Measurements from ENCODE around the gene RAB38.

Gene RAB38

DNA sequence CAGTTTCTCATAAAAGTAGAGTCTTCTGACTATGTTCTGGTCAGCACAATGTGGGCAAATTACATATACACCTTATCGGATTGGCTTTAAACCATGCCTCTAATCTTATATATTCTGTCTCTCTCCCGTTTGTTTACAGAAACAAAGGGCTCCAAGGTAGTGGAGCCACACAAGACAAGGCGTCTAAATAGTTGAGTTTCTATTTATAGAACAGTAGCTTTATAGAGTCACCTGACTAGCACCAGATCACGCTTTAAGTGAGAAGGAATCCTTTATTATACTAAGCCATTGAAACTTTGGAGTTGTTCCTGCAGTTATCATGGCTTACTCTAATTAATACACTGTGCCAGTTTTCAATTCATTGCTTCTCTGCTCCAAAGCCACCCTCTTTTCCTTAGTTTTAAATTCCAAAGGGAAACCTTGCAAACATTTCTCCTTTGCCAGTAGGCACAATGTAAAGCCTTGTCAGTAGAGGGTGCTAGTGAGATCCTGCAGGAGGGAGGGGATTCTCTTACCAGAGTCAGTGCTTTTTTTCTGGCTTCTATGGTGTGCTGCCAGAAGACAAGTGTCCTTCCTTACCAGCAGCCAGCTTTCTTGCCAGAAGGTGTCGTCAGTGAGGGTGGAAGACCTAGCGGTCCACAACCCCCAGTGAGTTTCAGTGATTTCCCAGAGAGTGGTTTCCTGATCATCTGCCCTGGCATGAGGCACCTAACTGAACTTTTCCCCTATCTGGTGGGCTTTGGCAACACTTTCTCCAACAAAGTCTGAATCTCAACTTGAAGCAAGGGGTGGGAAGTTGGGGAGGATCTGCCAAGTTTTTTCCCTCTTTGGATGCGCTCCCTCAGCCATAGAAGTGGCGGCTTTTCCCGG lies 71.7 kb downstream of the RAB38 start:
- peak; percentile 36 for DNase-seq (ENCODE audit: low spot score)

DNA sequence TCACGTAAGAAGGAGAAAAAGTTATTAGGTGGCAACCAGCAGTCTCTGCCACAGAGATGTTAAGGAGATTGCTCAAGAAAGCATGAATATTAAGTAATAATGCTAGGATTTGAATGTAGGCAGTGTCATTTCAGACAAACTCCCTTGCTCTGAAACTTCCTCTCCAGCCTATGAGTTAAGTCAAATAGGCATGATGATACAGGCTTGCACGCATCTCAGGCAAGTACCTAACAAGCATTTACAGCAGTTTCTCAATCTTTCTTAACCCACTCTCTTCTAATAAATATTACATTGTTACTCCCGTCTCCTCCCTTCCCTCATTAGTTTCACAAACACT lies 72.7 kb downstream of the RAB38 start:
- DNase-seq (ENCODE audit: low spot score) = no peak

DNA sequence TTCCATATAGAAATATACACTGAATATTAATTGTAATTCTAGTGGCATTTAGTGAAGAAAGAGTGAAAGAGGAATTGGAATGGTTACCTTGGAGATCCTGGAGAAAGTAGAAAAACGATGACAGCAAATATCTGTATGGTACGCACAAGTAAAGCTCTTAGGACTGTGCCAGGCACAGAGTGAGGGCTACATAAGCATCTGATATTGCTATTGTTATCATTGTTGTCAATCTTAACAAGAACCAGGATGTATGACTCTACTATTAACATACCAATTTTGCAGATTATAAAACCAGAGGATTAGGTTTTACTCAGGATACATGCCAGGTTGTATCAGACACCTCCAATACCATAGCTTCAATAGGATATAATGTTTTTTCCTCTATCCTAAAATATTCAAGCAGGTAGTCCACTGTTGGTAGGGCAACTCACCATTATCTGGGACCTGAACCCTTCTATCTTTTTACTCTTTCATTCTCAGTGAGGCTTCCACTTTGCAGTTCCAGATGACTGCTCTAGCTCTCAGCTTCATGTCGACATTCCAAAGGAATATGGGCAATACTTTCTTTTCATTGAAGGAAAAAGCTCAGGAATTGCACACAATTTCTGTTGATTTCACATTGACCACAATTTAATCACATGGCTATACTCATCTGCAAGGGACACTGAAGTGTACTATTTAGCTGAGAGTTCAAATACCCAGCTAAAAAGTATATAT lies 73.2 kb downstream of the RAB38 start:
- no peak for DNase-seq (ENCODE audit: low spot score)

DNA sequence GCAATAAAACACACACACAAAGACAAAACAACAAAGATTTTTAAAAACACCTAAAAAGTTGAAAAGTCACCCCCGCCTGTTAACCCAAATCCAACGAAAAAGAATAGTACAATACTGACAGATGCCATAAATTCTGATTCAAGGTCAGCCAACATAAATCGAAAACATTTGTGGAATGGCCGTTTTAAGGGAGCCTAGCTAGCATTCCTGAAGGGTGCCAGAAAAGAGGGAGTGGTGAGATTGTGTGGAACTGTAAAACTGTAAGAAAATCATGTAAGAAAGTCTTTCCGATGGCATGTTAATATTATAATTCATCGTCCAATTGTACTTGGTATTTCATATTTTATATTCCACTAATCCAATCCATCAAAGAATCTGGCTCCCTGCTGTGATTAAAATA lies 75.1 kb downstream of the RAB38 start:
- DNase-seq (ENCODE audit: low spot score) = no peak

DNA sequence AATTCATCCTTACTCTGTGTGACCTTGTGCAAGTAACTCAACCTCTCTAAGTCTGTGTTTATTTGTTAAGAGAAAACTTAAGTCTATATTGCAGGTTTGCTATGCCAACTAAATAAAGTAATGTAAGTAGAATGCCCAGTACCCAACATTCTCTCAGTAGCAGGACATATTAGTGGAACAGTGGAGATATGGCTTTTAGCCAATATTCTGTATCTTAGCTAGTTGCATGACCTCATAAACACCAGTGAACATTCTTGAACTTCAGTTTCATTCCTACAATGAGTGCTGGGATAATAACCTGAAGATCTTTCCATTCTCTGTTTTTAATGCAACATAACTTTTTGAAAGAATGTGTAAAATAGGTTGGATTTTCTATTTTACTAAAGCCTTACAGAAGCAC lies 77.0 kb downstream of the RAB38 start:
- no peak for DNase-seq (ENCODE audit: low spot score)

DNA sequence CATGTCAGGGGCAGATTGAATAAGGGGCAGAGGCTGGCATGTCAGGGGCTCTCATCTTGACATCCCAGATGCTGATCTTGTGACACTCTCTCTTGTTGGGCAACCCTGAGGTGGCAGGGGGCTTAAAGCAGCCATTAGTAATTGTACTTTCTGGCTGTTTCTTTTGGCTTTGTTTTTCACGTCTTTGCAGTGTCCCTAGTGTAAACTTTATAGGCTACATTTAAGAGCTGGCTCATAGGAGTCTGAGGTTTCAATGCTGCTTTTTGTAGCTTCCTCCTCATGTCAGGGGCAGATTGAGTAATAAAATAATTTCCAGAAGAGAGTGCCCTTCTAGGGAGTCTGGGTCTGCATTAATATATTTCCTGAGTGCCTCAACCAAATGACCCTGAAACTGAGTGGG lies 86.1 kb downstream of the RAB38 start:
- no peak for DNase-seq (ENCODE audit: low spot score)

DNA sequence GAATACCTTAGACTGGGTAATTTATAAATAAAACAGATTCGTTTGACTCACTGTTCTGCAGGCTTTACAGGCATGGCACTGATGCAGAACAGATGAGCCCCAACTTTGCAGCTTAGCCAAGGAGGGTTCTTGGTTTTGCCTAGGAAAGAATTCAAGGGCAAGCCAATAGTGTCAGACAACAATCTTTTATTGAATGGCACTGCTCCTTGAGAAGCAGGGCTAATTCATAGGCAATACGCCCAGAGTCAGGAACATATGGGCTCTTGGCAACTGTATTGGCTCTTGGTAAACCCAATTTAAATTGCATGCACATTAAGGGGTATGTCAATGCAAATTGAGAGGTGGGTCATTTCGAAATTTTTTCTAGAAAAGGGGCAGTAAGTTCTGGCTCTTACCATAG lies 87.9 kb downstream of the RAB38 start:
- no peak for DNase-seq (ENCODE audit: low spot score)

DNA sequence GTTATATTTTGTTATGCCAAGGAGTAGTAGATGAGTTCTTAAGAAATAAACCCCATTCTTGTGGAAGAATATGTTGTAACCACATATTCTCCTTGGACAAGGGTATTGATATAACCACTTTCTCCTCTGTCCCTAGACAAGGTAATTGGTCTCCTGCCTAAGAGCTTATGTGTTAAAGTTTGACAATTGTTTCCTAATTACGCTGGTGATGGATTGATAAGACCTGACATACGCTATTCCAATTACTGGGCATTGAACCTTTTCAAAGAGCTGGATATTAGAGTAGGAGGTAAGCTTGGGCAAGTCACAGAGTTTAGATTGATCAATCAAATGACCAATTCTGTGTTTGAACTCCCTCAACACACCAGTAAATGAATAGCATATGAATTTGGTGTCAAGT lies 88.9 kb downstream of the RAB38 start:
- no peak for DNase-seq (ENCODE audit: low spot score)

DNA sequence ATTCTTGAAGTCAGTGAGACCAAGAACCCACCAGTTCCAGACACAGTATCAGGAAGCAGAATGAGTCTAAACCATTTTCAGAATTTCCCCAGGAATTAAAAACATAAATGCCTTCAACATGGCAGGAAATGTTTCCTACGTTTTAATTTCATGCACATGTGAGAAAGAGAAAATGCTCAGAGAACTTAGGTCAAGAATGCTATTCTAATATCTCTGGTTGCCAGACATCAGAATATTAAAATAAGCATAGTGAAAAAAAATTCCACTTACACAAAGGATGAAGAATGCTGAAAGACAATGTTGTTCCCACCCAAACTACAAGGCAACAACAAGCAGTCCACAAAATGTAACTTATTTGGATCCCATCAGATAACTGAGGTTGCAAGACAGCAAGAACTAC lies 104.8 kb downstream of the RAB38 start:
- no peak for DNase-seq (ENCODE audit: low spot score)

DNA sequence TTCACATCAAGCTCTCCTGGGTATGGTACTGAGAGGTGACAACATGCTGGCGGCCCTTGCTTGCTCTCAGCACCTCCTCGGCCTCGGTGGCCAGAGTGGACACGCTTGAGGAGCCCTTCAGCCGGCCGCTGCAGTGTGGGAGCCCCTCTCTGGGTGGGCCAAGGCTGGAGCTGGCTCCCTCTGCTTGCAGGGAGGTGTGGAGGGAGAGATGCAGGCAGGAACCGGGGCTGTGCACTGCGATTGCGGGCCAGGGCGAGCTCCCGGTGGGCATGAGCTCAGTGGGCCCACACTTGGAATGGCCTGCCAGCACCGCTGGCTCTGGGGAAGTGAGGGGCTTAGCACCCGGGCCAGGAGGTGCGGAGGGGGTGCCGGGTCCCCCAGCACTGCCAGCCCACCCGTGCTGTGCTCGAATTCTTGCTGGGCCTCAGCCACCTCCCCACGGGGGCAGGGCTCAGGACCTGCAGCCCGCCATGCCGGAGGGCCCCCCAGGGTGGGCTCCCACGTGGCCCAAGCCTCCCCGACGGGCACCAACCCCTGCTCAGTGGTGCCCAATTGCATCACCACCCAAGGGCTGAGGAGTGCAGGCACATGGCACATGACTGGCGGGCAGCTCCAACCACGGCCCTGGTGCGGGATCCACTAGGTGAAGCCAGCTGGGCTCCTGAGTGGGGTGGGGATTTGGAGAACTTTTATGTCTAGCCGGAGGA lies 106.2 kb downstream of the RAB38 start:
- no peak for DNase-seq (ENCODE audit: low spot score)

DNA sequence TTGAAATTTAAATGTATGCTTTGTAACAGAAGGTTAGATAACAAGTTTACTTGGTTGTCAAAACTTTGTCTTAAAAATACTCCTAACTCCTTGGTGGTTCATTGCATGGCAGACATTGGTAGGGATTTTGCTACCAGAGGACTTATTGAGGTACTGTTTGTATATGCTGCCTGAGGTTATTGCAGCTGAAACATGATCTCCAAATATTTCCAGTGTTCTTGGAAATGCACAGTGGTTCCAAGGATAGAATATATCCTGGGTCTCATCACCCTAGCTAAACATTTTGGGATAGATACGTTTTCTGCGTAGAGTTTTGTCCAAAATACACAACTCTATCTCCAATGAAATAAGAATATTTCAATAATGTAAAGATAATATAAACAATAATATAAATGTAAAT lies 109.2 kb downstream of the RAB38 start:
- no peak for DNase-seq (ENCODE audit: low spot score)

DNA sequence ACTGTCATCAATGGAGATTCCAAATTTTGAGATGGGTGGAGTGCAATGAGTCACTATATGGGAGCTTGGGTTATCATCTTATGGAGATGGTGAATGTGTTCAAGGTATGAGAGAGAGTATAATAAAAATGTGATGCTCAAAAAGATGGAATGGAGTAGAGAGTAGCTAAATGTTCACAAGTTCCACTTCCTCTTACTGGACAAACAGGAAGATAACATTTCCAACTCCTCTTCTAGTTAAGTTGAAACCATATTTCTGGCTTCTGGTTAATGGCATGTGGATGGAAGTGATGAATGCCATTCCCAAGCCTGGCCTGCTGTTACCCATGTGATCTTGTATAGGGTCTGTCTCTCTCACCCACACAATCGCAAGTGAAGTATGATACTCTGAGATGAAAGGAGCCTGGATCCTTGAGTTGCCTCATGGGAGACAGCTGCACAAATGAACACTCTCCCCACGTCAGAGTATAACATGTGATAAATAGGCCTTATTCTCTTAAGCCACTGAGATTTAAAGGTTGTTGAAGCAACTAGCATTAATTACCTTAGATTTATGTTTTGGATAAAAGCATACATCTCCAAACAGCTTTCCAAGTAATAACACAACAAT lies 111.0 kb downstream of the RAB38 start:
- DNase-seq (ENCODE audit: low spot score) = no peak

Measured in HuH-7 (cell line).